H1 (cell line): ENCODE results near the gene DYRK1A. TPM values are rescaled to one million over a fixed set of nuclear protein-coding genes. Genes with fewer than 3 reads are reported as not detected.

ENCODE experiments used
- CEBPB ChIP-seq: IDR thresholded peaks from 2 replicates; pipeline ENCODE4 v1.6.1; 2012; ENCODE audit warnings: low read depth, low read length
- EGR1 ChIP-seq: IDR thresholded peaks from 2 replicates; pipeline ENCODE4 v1.6.1; 2011; ENCODE audit warnings: low read depth, low read length, borderline replicate concordance
- EZH2 ChIP-seq: fragments of 200-600 bp; sonication (generic); IDR thresholded peaks from 2 replicates; pipeline ENCODE4 v1.7.1; 2012; ENCODE audit warnings: low read depth, mild to moderate bottlenecking, moderate library complexity, low read length, inconsistent platforms; ENCODE audit not compliant: severe bottlenecking
- RAD21 ChIP-seq, 2 experiments: IDR thresholded peaks in 1 of 2; conservative IDR thresholded peaks in 1 of 2; 2 replicates each; pipeline ENCODE4 v1.6.1; 2011; ENCODE audit warnings: low read depth in 2 of 2, low read length in 2 of 2, improper control_type of control experiment in 1 of 2, inconsistent platforms in 1 of 2, mild to moderate bottlenecking in 1 of 2, moderate library complexity in 1 of 2
- RFX5 ChIP-seq: IDR thresholded peaks from 2 replicates; pipeline ENCODE4 v1.6.1; 2011; ENCODE audit warnings: low read depth, low read length, improper control_type of control experiment, borderline replicate concordance
- TBP ChIP-seq: IDR thresholded peaks from 2 replicates; pipeline ENCODE4 v1.6.1; 2011; ENCODE audit warnings: low read depth, low read length, improper control_type of control experiment
- polyA plus RNA-seq, 7 experiments: library from polyadenylated mRNA; depleted of rRNA in 3 of 7; stranded (reverse) in 5 of 7; unstranded in 2 of 7; fragments of >200 nt in 5 of 7; fragments of 200-250 nt in 2 of 7; gene quantifications; 1 replicate in 5 of 7; 2 replicates in 1 of 7; 4 replicates in 1 of 7; pipeline versions ENCODE4 v1.2.1 to v1.2.3, GENCODE V29; 2011 to 2013; ENCODE audit warnings: missing spikeins in 2 of 7, mixed read lengths in 2 of 7
- total RNA-seq: library from RNA; stranded (reverse); fragmentation: NEBNext Ultra II Directional; extraction: Animal tissue kit (Norgen Biotek cat#: 25700); gene quantifications from 2 replicates; pipeline ENCODE4 v1.2.1, GENCODE V29; 2021

The DYRK1A gene
- total and polyA plus RNA-seq, 2 of the 8 experiments (the other 6 are each of a cell fraction or from before 2014, with no cell fraction given), result 61.1 to 62.2 TPM

DNA sequence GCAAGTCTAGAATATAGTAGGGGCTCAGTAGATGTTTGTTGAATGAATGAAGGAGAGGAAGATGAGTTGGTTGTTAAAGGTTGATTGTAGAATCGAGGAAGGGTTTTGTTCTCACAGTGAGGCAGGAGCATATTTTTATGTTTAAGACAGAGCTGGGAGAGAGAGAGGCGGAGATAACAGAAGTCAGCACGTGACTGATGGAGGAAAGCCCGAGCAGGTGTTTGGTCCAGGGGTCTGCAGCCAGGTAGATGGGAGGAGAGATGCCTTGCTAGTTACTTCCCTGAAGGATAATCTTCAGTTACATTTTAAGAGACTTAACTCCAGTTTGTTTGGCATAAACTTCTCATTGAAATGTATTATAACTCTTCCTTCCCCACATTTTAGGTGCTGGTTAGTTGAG is 86.8 kb downstream of the DYRK1A start (continued):
- TF ChIP-seq EZH2, result no peak
- TF ChIP-seq RFX5, result no peak
- no peak for TF ChIP-seq EGR1
- TF ChIP-seq CEBPB, result no peak
- no peak for TF ChIP-seq TBP
- no peak for TF ChIP-seq RAD21 (IDR thresholded peaks at IDR 0.05 in 1 of 2, conservative IDR thresholded peaks at IDR 0.05 in 1 of 2; ENCODE audit: low read depth in 2 of 2, low read length in 2 of 2)
